Cardiac muscle cell (in vitro differentiated cells and primary cell): ENCODE results near the gene IFNLR1. TPM values are rescaled to one million over a fixed set of nuclear protein-coding genes. Genes with fewer than 3 reads are reported as not detected.

Source experiments
- DNase-seq, 2 donors: peaks; one replicate each; pipeline versions ENCODE4 v3.0.0 to v3.0.0-alpha.2; 2010 to 2017; ENCODE audit warnings: low read depth in 1 of 2, low spot score in 1 of 2
- H3K27ac ChIP-seq: fragments of 200-600 bp; sonication (generic); 2 replicates; pipeline ENCODE4 v1.5.1; 2016
- H3K27me3 ChIP-seq: fragments of 200-600 bp; sonication (generic); 2 replicates; pipeline ENCODE4 v1.6.0; 2016; ENCODE audit warnings: control low read depth
- H3K36me3 ChIP-seq: fragments of 200-600 bp; sonication (generic); 2 replicates; pipeline ENCODE4 v1.5.1; 2016; ENCODE audit warnings: control low read depth
- H3K4me1 ChIP-seq: fragments of 200-600 bp; sonication (generic); 2 replicates; pipeline ENCODE4 v1.8.1; 2017; ENCODE audit warnings: low read depth, mild to moderate bottlenecking, mixed run types
- H3K4me3 ChIP-seq: fragments of 200-600 bp; sonication (generic); 2 replicates; pipeline ENCODE4 v1.5.1; 2016; ENCODE audit warnings: mild to moderate bottlenecking
- H3K9me3 ChIP-seq: fragments of 200-600 bp; sonication (generic); 2 replicates; pipeline ENCODE4 v1.5.1; 2017; ENCODE audit warnings: low read depth, mild to moderate bottlenecking, control low read depth
- polyA plus RNA-seq: library from polyadenylated mRNA; unstranded; fragments of >200 nt; fragmentation: Nextera tagmentation; extraction: Ambion mirVana; gene quantifications from 2 replicates; pipeline ENCODE4 v1.2.1, GENCODE V29; 2016
- total RNA-seq: library from RNA; depleted of rRNA; stranded (reverse); fragments of >200 nt; gene quantifications from 2 replicates; pipeline ENCODE4 v1.2.3, GENCODE V29; 2016
- TF ChIP-seq, protein P1 (sequence below): IDR thresholded peaks from 2 replicates; pipeline ENCODE4 v1.5.1; 2012; ENCODE audit warnings: low read depth, mild to moderate bottlenecking, low read length

The IFNLR1 gene
- total RNA-seq (3.5 and 3.9 TPM in 2 replicates), polyA plus RNA-seq (9.4 and 15.2 TPM in 2 replicates)

DNA sequence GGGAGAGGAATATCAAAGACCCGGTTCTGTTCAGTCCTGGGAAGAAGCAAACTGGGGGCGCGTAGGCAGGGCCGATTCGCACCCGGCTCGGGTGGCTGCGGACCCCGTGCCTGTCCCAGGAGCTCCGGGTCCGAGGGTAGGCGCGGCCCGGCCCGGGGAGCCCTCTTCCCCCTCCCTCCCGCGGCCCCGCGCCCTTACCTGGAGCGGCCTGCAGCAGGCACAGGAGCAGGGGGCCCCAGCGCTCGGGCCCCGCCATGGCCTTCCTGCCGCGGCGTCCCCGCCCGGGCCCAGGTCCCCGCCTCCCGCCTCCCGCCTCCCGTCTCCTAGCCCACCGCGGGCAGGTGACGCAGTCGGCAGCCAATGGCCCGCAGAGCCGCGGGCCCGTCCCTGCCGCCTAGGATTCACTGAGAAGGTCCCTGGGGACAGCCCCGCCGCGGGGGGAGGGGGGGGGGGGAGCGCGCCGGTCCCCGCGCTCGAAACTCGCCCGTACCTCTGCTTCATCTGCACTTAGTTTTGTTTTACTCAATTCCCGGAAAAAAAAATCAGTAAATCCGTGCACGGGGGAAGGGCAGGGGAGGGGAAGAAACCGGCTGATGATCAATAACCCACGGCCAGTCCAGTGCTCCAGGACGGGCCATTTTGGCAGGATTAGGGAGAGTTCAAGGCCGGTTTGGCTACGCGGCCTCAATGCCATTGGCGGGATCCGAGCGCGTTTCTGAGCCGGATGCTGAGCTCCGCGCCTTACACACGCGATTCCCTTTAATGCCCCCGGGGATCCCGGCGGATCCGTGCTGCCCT, at the start of gene IFNLR1:
TSS of gene IFNLR1 (minus strand) at position 297 of the 798 bp plus-strand sequence. CDS start at position 256, 41 bp downstream.
- peak within 1 kb of the TSS; percentile 10 for H3K27ac ChIP-seq
- no peaks in the 10 kb centered on the region for H3K4me1 ChIP-seq
- no peaks in the 10 kb centered on the region for H3K36me3 ChIP-seq
- H3K9me3 ChIP-seq = no peaks in the 10 kb centered on the region
- H3K4me3 ChIP-seq = peak within 1 kb of the TSS; percentile 54
- no peaks in the 10 kb centered on the region for H3K27me3 ChIP-seq
- peak; percentile 26 to 83 for DNase-seq
- TF ChIP-seq, protein P1, sequence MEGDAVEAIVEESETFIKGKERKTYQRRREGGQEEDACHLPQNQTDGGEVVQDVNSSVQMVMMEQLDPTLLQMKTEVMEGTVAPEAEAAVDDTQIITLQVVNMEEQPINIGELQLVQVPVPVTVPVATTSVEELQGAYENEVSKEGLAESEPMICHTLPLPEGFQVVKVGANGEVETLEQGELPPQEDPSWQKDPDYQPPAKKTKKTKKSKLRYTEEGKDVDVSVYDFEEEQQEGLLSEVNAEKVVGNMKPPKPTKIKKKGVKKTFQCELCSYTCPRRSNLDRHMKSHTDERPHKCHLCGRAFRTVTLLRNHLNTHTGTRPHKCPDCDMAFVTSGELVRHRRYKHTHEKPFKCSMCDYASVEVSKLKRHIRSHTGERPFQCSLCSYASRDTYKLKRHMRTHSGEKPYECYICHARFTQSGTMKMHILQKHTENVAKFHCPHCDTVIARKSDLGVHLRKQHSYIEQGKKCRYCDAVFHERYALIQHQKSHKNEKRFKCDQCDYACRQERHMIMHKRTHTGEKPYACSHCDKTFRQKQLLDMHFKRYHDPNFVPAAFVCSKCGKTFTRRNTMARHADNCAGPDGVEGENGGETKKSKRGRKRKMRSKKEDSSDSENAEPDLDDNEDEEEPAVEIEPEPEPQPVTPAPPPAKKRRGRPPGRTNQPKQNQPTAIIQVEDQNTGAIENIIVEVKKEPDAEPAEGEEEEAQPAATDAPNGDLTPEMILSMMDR = no peak

DNA sequence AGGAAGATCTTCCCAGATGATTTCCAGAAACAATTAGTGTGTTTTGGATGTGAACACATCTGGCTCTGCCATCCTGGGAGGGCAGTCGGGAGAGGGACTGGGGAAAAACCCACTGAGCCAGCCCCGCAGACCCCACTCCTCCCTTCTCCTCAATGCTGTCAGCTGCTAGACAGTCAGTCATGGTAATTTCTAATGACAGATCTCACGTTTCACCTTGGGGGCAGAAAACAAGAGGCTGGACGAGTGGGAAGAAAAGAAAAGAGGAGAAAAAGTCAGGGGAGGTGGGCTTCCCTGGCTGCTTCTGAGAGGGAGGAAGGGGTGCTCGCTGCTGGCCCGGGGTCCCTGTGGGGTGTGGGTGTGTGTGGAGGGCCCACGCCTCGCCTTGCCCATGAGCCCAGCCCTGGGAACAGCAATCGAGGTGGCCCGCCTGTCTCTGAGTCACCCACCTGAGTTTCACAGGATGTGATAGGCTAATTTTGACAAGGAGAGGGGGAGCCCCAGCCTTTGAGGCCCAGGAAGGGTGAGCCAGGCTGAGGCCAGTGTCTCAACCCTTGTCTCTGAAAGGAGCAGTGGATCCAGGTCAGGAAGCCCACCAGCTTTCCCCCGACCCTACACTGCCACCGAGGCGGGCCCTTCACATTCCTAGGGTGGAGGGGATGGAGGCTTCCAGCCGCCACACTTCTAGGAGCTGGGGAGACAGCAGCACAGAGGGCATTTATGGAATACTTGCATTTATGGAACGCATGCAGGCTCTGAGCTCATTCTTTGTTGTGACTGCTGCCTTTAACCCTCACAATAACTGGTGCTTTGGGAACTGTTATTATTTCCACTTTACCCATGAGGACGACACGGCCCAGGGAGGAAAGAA, 49.1 kb upstream of the IFNLR1 start:
- peaks cover 4% of the 10 kb centered on the region for H3K4me1 ChIP-seq
- no peaks in the 10 kb centered on the region for H3K9me3 ChIP-seq
- DNase-seq = no peak
- no peaks in the 10 kb centered on the region for H3K27me3 ChIP-seq
- H3K36me3 ChIP-seq = no peaks in the 10 kb centered on the region
- peak overlapping the region; percentile 39 for H3K27ac ChIP-seq
- TF ChIP-seq, protein P1 = no peak
- no peak overlapping the region for H3K4me3 ChIP-seq

DNA sequence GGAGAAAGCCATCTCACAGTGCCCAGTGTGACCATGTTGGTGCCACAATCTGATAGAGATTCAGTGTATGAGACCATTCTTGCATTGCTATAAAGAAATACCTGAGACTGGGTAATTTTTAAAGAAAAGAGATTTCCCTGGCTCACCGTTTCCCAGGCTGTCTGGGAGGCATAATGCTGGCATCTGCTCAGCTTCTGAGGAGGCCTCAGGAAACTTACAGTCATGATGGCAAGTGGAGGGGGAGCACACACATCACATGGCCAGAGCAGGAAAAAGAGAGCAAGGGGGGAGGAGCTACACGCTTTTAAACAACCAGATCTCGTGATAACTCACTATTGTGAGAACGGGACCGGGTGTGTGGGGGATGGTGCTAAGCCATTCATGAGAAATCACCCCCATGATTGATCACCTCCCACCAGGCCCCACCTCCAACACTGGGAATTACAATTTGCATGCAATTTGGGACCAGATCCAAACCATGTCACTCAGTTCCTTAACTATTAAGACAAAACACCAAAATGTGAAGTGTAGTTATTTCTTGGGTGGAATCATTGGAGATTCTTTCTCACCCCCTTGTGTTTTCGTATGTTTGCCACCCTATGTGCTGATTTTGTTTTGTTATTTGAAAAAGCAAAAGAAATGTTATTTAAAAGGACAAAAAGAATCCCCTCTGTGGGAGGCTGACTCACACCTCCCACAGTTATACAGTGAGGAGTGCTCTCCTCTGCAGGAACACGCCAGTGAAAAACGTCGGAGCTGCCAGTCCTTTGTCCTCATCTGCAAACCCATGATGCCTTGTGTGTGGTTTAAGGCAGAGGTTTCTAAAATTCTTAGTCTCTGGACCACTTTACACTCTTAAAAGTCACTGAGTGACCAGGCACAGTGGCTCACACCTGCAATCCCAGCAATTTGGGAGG, 46.9 kb upstream of the IFNLR1 start:
- Histone ChIP-seq H3K36me3 (no peaks in the 10 kb centered on the region), H3K27me3 (no peaks in the 10 kb centered on the region), H3K4me3 (no peak overlapping the region), H3K9me3 (no peaks in the 10 kb centered on the region), H3K27ac (no peak overlapping the region), H3K4me1 (peaks cover 4% of the 10 kb centered on the region)
- DNase-seq = peak in 1 of 2 donors; percentile 23
- TF ChIP-seq, protein P1 = no peak

DNA sequence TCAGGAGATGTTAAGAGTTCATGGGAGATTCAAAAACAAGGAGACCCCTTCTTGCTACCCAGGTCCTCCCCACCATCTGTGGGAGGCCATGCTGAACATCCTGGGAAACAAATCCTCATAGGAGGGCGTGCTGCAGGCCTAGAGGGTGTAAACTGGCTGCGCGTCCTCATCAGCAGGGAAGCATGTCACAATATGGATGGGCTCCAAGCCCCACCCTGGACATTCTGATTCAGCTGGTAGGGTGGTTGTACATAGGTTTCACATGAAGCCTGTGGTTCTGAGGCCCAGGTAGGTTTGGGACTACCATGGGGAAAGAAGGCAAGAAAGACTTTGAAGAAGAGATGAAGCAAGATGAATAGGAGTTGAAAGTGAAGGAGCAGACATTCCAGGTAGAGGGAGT, 44.6 kb upstream of the IFNLR1 start:
- H3K36me3 ChIP-seq = no peaks in the 10 kb centered on the region
- H3K9me3 ChIP-seq = no peaks in the 10 kb centered on the region
- no peak overlapping the region for H3K27ac ChIP-seq
- no peaks in the 10 kb centered on the region for H3K27me3 ChIP-seq
- H3K4me1 ChIP-seq = peaks cover 4% of the 10 kb centered on the region
- DNase-seq = no peak
- TF ChIP-seq, protein P1 = no peak
- H3K4me3 ChIP-seq = no peak overlapping the region

DNA sequence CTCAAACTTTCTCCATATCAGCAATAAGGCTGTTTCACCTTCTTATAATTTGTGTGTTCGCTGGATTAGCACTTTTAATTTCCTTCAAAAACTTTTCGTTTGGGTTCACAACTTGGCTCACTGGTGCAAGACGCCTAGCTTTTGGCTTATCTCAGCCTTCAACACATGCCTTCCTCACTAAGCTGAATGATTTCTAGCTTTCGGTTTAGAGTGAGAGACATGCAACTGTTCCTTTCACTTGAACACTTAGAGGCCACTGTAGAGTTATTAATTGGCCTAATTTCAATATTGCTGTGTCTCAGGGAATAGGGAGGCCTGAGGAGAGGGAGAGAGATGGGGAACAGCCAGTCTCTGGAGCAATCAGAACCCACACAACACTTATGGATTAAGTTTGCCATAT, 41.2 kb upstream of the IFNLR1 start:
- no peak for DNase-seq

More for the DNA sequence above, 41.2 kb upstream of the IFNLR1 start:
- Histone ChIP-seq H3K27ac (no peak overlapping the region), H3K4me1 (no peaks in the 10 kb centered on the region), H3K27me3 (no peaks in the 10 kb centered on the region), H3K9me3 (no peaks in the 10 kb centered on the region), H3K4me3 (no peak overlapping the region), H3K36me3 (no peaks in the 10 kb centered on the region)
- TF ChIP-seq, protein P1 = no peak
